Cardiac atrium fibroblast (primary cell): ENCODE results near the gene RNF207. TPM values are rescaled to one million over a fixed set of nuclear protein-coding genes. Genes with fewer than 3 reads are reported as not detected.

Experiments
- total RNA-seq: library from RNA; depleted of rRNA; stranded (reverse); fragments of >200 nt; gene quantifications from 2 replicates; pipeline ENCODE4 v1.2.3, GENCODE V29; 2015

The RNF207 gene, protein sequence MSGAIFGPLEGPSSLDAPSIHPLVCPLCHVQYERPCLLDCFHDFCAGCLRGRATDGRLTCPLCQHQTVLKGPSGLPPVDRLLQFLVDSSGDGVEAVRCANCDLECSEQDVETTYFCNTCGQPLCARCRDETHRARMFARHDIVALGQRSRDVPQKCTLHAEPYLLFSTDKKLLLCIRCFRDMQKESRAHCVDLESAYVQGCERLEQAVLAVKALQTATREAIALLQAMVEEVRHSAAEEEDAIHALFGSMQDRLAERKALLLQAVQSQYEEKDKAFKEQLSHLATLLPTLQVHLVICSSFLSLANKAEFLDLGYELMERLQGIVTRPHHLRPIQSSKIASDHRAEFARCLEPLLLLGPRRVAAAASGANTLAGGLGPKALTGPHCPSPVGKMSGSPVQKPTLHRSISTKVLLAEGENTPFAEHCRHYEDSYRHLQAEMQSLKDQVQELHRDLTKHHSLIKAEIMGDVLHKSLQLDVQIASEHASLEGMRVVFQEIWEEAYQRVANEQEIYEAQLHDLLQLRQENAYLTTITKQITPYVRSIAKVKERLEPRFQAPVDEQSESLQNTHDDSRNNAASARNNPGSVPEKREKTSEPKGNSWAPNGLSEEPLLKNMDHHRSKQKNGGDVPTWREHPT
- total RNA-seq = 1.8 and 4.2 TPM in 2 replicates

DNA sequence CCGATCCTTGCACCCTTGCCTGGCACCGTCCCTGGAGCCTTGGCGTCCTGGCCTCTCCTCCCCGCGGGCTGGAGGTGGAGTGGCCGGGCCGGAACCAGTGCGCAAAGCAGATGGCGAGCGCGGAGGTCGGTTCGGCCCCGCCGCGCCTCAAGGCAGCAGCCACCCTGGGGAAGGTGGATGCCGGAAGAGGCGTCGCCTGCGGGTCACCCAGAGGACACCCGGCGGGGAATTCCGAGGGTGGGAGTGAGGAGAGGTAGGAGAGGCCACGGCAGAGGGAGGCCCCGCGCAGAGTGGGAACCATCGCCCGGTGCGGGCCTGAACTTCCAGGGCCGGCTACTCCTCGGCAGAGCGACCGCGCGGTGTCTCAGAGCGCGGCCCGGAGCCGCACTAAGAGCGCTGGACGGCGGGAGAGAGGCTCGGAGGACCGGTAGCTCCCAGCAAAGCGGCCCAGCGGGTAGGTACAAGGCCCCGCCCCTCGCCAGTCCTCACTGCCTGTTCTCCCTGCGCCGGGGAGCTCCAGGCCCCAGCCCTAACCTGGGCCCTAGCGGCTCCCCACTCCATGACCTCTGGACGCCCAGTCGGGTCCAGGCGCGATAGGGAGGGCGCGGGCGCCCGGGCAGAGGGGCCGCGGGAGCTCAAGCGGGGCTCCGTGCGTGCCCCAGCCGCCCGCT lies at the start of gene RNF207:
TSS of gene RNF207 (plus strand) at position 271 of the 671 bp plus-strand sequence. CDS start 417 bp downstream, outside the sequence.

DNA sequence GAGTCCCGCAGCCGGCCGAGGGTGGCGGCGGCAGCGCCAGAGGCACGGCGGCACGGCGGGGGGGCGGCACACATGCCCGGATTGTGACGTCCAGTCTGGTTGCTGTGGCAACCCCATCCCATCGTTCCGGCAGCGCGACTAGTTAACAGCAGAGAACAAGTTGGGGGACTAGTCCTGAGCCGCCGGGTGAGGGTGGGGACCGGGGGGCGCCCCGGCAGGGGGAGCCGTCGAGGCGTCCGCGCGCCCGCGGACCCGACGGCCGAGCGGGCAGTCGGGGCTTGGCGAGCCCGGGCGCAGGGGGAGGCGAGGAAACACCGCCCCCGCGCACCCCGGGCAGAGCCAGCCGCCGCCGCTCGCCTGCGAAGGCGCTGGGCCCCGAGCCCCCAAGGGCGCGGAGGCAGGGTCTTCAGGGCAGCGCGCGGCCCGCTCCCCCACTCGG lies 25.6 kb upstream of the RNF207 start, which contains the start of gene CHD5:
TSS of gene CHD5 (minus strand) at position 54 of the 439 bp plus-strand sequence. CDS start 298 bp downstream, outside the sequence.

DNA sequence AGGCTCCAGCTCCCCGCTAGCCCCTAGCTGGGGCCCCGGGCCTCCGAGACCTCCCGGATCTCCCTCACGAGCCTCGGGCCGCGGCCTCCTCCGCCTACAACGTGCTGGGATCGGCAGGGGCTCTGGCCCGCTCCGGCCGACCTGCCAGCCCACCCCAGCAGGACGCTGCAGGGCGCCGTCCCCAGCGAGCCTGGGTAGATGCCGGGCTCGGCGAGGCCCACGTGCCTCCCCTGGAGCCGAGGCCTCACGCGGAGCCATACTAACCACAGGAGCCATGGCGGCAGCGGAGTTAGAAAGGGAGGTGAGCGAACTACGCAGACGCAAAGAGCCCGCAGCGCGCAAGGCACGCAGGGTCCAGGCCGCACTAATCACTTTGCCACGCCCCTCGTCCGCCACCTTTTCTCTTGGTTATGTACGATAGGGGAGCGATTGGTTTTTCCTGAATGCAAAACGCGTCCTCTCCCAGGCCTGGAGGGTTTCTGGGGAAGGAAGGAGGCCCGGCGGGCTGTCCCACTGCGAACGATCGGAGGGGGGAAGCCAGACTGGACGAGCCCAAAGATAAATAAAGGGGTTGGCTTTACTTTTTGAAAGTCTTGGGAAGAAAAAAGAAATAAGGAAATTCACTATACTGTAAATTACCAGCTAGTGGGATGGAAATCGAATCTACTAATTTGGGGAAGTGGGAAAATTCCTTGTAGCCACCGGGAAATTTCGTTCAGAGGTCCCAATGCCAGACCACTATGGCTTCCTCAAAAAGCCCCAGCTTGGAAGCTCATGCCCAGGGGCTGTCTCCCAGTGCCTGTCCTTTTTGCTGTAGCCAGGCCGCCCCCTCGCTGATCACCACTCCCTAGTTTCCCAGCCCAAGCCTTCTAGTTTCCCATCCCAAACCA lies 6.4 kb upstream of the RNF207 start, which contains the start of gene RPL22:
TSS of gene RPL22 (minus strand) at position 298 of the 890 bp plus-strand sequence. CDS start at position 276, 22 bp downstream.

DNA sequence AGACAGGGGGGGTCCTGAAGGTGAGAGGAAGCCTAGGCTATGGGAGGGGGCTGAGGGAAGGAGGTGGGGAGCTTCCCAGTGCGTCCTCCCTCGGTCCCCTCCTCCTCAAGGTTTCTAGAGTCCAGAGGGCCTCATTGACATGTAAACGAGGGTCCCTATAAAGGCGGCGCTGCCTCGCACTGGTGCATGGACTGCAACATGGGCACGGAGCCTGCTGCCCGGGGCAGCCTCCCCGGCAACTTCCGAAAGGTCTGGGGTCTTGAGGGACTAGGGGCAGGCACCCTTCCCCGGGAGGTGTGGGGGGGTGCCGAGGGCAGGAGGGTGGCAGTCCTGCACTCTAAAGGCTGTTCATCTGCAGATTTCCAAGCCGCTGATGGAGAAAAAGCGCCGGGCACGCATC lies 38.1 kb downstream of the RNF207 start, which contains the start of gene HES3:
TSS of gene HES3 (plus strand) at position 187 of the 400 bp plus-strand sequence. CDS start at position 374, 187 bp downstream.

DNA sequence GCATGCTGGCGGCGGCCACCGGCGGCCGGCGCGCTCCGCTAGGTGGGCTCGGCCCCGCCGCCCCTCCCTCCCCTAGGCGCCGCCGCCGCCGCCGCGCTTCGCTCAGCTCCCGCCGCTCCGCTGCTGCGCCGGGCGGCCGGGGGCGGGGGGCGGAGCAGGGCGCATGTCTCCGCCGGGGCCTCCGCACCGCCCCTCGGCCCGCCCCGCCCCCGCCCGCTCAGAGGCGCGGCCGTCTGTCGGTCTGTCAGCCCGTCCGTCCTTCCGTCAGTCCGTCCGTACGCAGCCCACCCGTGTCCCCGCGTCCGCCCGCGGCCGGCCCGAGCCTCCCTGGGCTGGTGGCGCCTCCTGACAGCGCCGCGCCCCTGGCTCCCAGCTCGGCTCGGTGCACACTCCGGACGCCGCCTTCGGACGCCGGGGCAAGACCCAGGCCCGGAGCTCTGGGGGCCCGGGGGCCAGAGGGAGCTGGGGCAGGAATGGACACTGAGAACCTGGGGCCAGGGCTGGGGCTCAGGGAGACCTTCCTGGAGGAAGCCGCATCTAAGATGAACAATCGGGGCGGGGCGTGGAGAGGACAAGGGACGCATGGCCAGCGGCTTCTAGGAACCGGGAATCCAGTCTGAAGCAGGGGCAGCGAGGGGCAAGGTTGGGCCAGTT lies 55.2 kb downstream of the RNF207 start, which contains the start of gene GPR153:
TSS of gene GPR153 (minus strand) at position 138 of the 654 bp plus-strand sequence. CDS start 6,193 bp downstream, outside the sequence.

Other genes with a start within 250 kb of the RNF207 start
- gene NPHP4, start 213.7 kb upstream of the RNF207 start, total RNA-seq = 5.2 and 7.8 TPM in 2 replicates
- 4.4 and 6.3 TPM in 2 replicates for gene KCNAB2, start 160.2 kb upstream of the RNF207 start, total RNA-seq
- 0.16 TPM in 1 of 2 replicates, not detected in the other for gene CHD5, start 25.8 kb upstream of the RNF207 start, total RNA-seq
- 134 and 153 TPM in 2 replicates for gene RPL22, start 6.5 kb upstream of the RNF207 start, total RNA-seq
- 58.9 and 64.5 TPM in 2 replicates for gene ICMT, start 29.8 kb downstream of the RNF207 start, total RNA-seq
- not detected in 2 replicates for gene HES3, start 38.1 kb downstream of the RNF207 start, total RNA-seq
- 7.9 and 9.2 TPM in 2 replicates for gene GPR153, start 55.0 kb downstream of the RNF207 start, total RNA-seq
- gene ACOT7, start 187.6 kb downstream of the RNF207 start, total RNA-seq = 27.8 and 37.9 TPM in 2 replicates
- gene HES2, start 213.8 kb downstream of the RNF207 start, total RNA-seq = 0.49 and 3.1 TPM in 2 replicates
- 0.18 TPM in 1 of 2 replicates, not detected in the other for gene ESPN, start 218.7 kb downstream of the RNF207 start, total RNA-seq